GM12878 (cell line): ENCODE results near the gene BPIFB4. TPM values are rescaled to one million over a fixed set of nuclear protein-coding genes. Genes with fewer than 3 reads are reported as not detected.

Experiments
- ATAC-seq: fragments of 200-7000 bp; cut with Tn5 transposase; 3 replicates; pipeline ENCODE4 v1.9.1; 2020; ENCODE audit warnings: mild to moderate bottlenecking, moderate library complexity
- BruUV-seq: library from RNA; stranded (reverse); fragments of 400-500 nt; replicated peaks from 2 replicates; lab custom pipeline; 2021; lab: Mats Ljungman, UMichigan
- CTCF ChIA-PET: fragments of 300-600 bp; sonication (Branson Sonifier 250); formaldehyde crosslinking; extraction: SDS; loops from one replicate; lab custom pipeline; 2021; ENCODE audit warnings: inconsistent platforms; lab: Yijun Ruan, JAX
- POLR2A ChIA-PET: fragments of 350-600 bp; formaldehyde crosslinking; extraction: SDS; loops from one replicate; lab custom pipeline; 2021; ENCODE audit warnings: inconsistent platforms; lab: Charles Lee
- RAD21 ChIA-PET: fragments of 300-600 bp; sonication (Branson Sonifier 250); formaldehyde crosslinking; loops from one replicate; lab custom pipeline; 2023; ENCODE audit warnings: antibody characterized with exemption; ENCODE audit not compliant: unreplicated experiment; lab: Charles Lee
- SMC1A ChIA-PET: fragments of 300-600 bp; sonication (Branson Sonifier 250); formaldehyde crosslinking; loops from one replicate; lab custom pipeline; 2023; ENCODE audit not compliant: unreplicated experiment, uncharacterized antibody; lab: Charles Lee
- DNase-seq: peaks from one replicate; pipeline ENCODE4 v3.0.0-alpha.2; 2011; ENCODE audit warnings: low read depth, low spot score
- FAIRE-seq: peaks from 3 replicates; lab custom pipeline; 2011; peaks lifted over from hg19 to GRCh38; lab: Jason Lieb, UNC
- H2AFZ ChIP-seq: 2 replicates; pipeline ENCODE4 v1.6.0; 2011; ENCODE audit warnings: low read depth, low read length, control low read depth; ENCODE audit not compliant: control insufficient read depth
- H3K27ac ChIP-seq: 2 replicates; pipeline ENCODE4 v1.5.1; 2011; ENCODE audit warnings: control low read depth; ENCODE audit not compliant: control insufficient read depth, insufficient read depth
- H3K27me3 ChIP-seq, 2 experiments: replicated peaks in 1 of 2; 2 replicates each; pipeline versions ENCODE4 v1.6.0 to v1.6.1; 2011; ENCODE audit warnings: low read length in 1 of 2; ENCODE audit not compliant: control insufficient read depth in 2 of 2, insufficient read depth in 2 of 2
- H3K36me3 ChIP-seq, 2 experiments: 2 replicates each; pipeline ENCODE4 v1.5.1; 2011; ENCODE audit warnings: low read length in 1 of 2; ENCODE audit not compliant: control insufficient read depth in 2 of 2, insufficient read depth in 2 of 2
- H3K4me1 ChIP-seq: 2 replicates; pipeline ENCODE4 v1.6.1; 2011; ENCODE audit warnings: mild to moderate bottlenecking, low read length, moderate library complexity, mixed read lengths; ENCODE audit not compliant: control insufficient read depth, insufficient read depth
- H3K4me2 ChIP-seq: 2 replicates; pipeline ENCODE4 v1.6.0; 2011; ENCODE audit warnings: control low read depth; ENCODE audit not compliant: control insufficient read depth, insufficient read depth
- H3K4me3 ChIP-seq: fragments of 200-600 bp; sonication (generic); 2 replicates; pipeline ENCODE4 v1.5.1; 2016
- H3K79me2 ChIP-seq: 2 replicates; pipeline ENCODE4 v1.6.0; 2011; ENCODE audit warnings: low read length; ENCODE audit not compliant: control insufficient read depth, insufficient read depth
- H3K9ac ChIP-seq: 2 replicates; pipeline ENCODE4 v1.8.0; 2011; ENCODE audit warnings: low read length, control low read depth, mixed read lengths; ENCODE audit not compliant: control insufficient read depth, insufficient read depth
- H3K9me3 ChIP-seq: replicated peaks from 3 replicates; pipeline ENCODE4 v1.5.1; 2011; ENCODE audit warnings: mild to moderate bottlenecking, low read length; ENCODE audit not compliant: control insufficient read depth, insufficient read depth
- H4K20me1 ChIP-seq: 2 replicates; pipeline ENCODE4 v1.6.0; 2011; ENCODE audit not compliant: control insufficient read depth, insufficient read depth
- IRF5 ChIP-seq: fragments of 450-650 bp; IDR thresholded peaks from 2 replicates; pipeline ENCODE4 v1.6.1; 2017; ENCODE audit warnings: borderline replicate concordance
- NR2C1 ChIP-seq: fragments of 450-650 bp; IDR thresholded peaks from 2 replicates; pipeline ENCODE4 v1.6.1; 2017; ENCODE audit warnings: antibody characterized with exemption, mild to moderate bottlenecking, moderate library complexity
- ZNF274 ChIP-seq: IDR thresholded peaks from one replicate; pipeline ENCODE4 v1.8.0; 2011; ENCODE audit not compliant: insufficient read length, insufficient read depth
- WGBS: methylation state at CpG from one replicate; pipeline ENCODE4 v1.1.6; 2016; ENCODE audit warnings: low lambda C conversion rate; ENCODE audit not compliant: insufficient replicate concordance, insufficient coverage; ENCODE audit errors: missing lambda C conversion rate; 5-methylcytosine and 5-hydroxymethylcytosine counted together
- in situ Hi-C: fragments of 300-500 bp; cut with MboI; formaldehyde crosslinking; loops from 9 replicates; pipeline ENCODE4 v1.14.3; 2018; ENCODE audit warnings: mixed read lengths
- intact Hi-C: fragments of 100-400 bp; cut with micrococcal nuclease; formaldehyde crosslinking; loops from one replicate; pipeline ENCODE4 v1.14.2; 2022; ENCODE audit not compliant: unreplicated experiment
- polyA plus RNA-seq, 11 experiments: library from polyadenylated mRNA; depleted of rRNA in 4 of 11; unstranded in 6 of 11; stranded (reverse) in 5 of 11; fragments of >200 nt; fragmentation: Nextera tagmentation in 4 of 11; fragmentation: Illumina TruSeq in 1 of 11; extraction: Ambion mirVana in 4 of 11; extraction: Trizol in 1 of 11; gene quantifications; 1 replicate in 1 of 11; 2 replicates in 10 of 11; pipeline versions ENCODE4 v1.2.1 to v1.2.3, GENCODE V29; 2011 to 2016; ENCODE audit warnings: inconsistent platforms in 2 of 11, missing spikeins in 2 of 11, low read depth in 1 of 11
- total RNA-seq, 4 experiments: library from RNA; depleted of rRNA in 3 of 4; stranded (reverse); fragments of >200 nt in 3 of 4; fragmentation: Illumina TruSeq in 1 of 4; extraction: Trizol in 1 of 4; gene quantifications; 2 replicates each; pipeline versions ENCODE4 v1.2.1 to v1.2.3, GENCODE V29; 2013 to 2021
- TF ChIP-seq, protein P1 (sequence below): IDR thresholded peaks from 2 replicates; pipeline ENCODE4 v1.6.1; 2011; ENCODE audit warnings: mild to moderate bottlenecking, low read depth, low read length, moderate library complexity; ENCODE audit not compliant: insufficient replicate concordance
- TF ChIP-seq, protein P2 (sequence below): IDR thresholded peaks from 2 replicates; pipeline ENCODE4 v1.6.1; 2012; ENCODE audit warnings: improper control_type of control experiment, low read depth, low read length; ENCODE audit not compliant: insufficient replicate concordance

Gene BPIFB4
- total and polyA plus RNA-seq, 10 of the 15 experiments (the other 5 are each of a cell fraction or from before 2014, with no cell fraction given) = 0.12 TPM; not detected in 9

DNA sequence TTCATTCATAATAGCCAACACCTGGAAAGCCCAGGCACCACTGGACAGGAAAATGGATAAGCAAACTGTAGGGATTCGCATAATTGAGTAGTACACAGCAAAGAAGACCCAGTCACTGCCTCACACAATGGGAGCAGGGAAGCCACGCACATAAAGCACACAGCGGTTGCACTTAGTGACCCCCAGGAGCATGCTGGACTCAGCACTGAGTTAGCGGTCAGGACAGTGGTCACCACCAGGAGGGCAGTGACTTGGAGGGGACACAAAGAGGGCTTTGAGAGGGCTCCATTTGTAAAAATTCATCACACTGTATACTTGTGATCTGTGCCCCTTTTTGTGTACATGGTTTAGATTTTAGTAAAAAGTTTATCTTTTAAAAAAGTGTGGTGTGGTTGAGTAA, 28.1 kb upstream of the BPIFB4 start:
- Histone ChIP-seq H4K20me1 (no peaks in the 10 kb centered on the region), H3K9me3 (no peaks in the 10 kb centered on the region; the same call in 2 of the 3 replicates), H3K27me3 (no peaks in the 10 kb centered on the region; a peak in 1 of 4 replicates), H3K4me2 (no peak overlapping the region), H3K36me3 (no peaks in the 10 kb centered on the region), H3K27ac (no peak overlapping the region), H2AFZ (no peak overlapping the region), H3K4me1 (no peaks in the 10 kb centered on the region), H3K79me2 (no peaks in the 10 kb centered on the region), H3K4me3 (no peak overlapping the region), H3K9ac (no peak overlapping the region)
- in situ Hi-C loops = no loop called here
- ChIA-PET SMC1A (no interaction called here), RAD21 (no interaction called here), CTCF (interaction anchor here (0.6 kb wide), 1 partner anchor 126 kb away, joined by 3 read pairs; no protein-coding TSS in a partner anchor), POLR2A (no interaction called here)
- 38% methylated on average over 4 of the region's 4 CpGs for WGBS
- no peak for FAIRE-seq
- intact Hi-C loops = no loop called here
- no peak for DNase-seq
- no peak for ATAC-seq
- TF ChIP-seq, protein P1, sequence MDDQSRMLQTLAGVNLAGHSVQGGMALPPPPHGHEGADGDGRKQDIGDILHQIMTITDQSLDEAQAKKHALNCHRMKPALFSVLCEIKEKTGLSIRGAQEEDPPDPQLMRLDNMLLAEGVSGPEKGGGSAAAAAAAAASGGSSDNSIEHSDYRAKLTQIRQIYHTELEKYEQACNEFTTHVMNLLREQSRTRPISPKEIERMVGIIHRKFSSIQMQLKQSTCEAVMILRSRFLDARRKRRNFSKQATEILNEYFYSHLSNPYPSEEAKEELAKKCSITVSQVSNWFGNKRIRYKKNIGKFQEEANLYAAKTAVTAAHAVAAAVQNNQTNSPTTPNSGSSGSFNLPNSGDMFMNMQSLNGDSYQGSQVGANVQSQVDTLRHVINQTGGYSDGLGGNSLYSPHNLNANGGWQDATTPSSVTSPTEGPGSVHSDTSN = no peak
- BruUV-seq = no TSS peak

GRCh38 chr20:33053291-33054106, 25.9 kb upstream of the BPIFB4 start, which contains the start of gene BPIFB3:
TSS of gene BPIFB3 (plus strand) at chr20:33053903. CDS start at chr20:33055436, 1,533 bp downstream.
- no TSS peak for BruUV-seq
- no peaks in the 10 kb centered on the region for H3K4me1 ChIP-seq
- DNase-seq (no peak), ATAC-seq (no peak), FAIRE-seq (no peak)
- no peaks in the 10 kb centered on the region for H3K36me3 ChIP-seq
- 27% methylated on average over 25 of the region's 25 CpGs for WGBS
- in situ Hi-C loops = no loop called here
- no peak within 1 kb of the TSS for H2AFZ ChIP-seq
- no peak within 1 kb of the TSS for H3K4me2 ChIP-seq
- no peaks in the 10 kb centered on the region; a peak in 1 of 4 replicates for H3K27me3 ChIP-seq
- TF ChIP-seq IRF5 = no peak
- TF ChIP-seq, protein P1 = no peak
- TF ChIP-seq NR2C1 = no peak
- TF ChIP-seq, protein P2, sequence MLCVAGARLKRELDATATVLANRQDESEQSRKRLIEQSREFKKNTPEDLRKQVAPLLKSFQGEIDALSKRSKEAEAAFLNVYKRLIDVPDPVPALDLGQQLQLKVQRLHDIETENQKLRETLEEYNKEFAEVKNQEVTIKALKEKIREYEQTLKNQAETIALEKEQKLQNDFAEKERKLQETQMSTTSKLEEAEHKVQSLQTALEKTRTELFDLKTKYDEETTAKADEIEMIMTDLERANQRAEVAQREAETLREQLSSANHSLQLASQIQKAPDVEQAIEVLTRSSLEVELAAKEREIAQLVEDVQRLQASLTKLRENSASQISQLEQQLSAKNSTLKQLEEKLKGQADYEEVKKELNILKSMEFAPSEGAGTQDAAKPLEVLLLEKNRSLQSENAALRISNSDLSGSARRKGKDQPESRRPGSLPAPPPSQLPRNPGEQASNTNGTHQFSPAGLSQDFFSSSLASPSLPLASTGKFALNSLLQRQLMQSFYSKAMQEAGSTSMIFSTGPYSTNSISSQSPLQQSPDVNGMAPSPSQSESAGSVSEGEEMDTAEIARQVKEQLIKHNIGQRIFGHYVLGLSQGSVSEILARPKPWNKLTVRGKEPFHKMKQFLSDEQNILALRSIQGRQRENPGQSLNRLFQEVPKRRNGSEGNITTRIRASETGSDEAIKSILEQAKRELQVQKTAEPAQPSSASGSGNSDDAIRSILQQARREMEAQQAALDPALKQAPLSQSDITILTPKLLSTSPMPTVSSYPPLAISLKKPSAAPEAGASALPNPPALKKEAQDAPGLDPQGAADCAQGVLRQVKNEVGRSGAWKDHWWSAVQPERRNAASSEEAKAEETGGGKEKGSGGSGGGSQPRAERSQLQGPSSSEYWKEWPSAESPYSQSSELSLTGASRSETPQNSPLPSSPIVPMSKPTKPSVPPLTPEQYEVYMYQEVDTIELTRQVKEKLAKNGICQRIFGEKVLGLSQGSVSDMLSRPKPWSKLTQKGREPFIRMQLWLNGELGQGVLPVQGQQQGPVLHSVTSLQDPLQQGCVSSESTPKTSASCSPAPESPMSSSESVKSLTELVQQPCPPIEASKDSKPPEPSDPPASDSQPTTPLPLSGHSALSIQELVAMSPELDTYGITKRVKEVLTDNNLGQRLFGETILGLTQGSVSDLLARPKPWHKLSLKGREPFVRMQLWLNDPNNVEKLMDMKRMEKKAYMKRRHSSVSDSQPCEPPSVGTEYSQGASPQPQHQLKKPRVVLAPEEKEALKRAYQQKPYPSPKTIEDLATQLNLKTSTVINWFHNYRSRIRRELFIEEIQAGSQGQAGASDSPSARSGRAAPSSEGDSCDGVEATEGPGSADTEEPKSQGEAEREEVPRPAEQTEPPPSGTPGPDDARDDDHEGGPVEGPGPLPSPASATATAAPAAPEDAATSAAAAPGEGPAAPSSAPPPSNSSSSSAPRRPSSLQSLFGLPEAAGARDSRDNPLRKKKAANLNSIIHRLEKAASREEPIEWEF = no peak
- TF ChIP-seq ZNF274 = no peak
- H3K4me3 ChIP-seq = no peak within 1 kb of the TSS
- SMC1A ChIA-PET = no interaction called here
- POLR2A ChIA-PET = no interaction called here
- H4K20me1 ChIP-seq = no peaks in the 10 kb centered on the region
- no peak within 1 kb of the TSS for H3K9ac ChIP-seq
- H3K9me3 ChIP-seq = no peaks in the 10 kb centered on the region
- H3K79me2 ChIP-seq = no peaks in the 10 kb centered on the region
- intact Hi-C loops = no loop called here
- CTCF ChIA-PET = no interaction called here
- RAD21 ChIA-PET = no interaction called here
- H3K27ac ChIP-seq = no peak within 1 kb of the TSS
